GM19372 (cell line): ENCODE data around the gene KCNMA1.

Source experiments
- ATAC-seq: cut with Tn5 transposase; IDR thresholded peaks from one replicate; pipeline ENCODE4 v1.9.1; 2021; ENCODE audit warnings: mild to moderate bottlenecking, low read depth, moderate library complexity; ENCODE audit not compliant: unreplicated experiment

Gene KCNMA1

DNA sequence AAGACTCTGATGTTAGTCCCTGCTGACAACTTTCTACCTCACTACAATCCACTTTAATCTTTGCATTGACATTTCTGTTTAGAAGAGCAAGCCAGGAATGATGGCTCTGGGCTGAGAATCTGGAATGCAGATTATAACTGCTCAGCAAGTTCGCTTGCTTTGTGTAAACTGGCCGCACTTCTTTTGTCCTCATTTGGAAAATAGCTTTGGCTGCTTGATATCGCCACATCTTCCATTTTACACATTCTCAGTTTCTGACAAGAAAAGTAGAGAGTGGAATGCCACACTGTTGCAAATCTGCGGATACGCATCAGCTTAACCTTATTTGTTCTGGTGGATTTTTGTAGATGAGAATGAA lies 429.8 kb downstream of the KCNMA1 start:
- ATAC-seq: no peak

DNA sequence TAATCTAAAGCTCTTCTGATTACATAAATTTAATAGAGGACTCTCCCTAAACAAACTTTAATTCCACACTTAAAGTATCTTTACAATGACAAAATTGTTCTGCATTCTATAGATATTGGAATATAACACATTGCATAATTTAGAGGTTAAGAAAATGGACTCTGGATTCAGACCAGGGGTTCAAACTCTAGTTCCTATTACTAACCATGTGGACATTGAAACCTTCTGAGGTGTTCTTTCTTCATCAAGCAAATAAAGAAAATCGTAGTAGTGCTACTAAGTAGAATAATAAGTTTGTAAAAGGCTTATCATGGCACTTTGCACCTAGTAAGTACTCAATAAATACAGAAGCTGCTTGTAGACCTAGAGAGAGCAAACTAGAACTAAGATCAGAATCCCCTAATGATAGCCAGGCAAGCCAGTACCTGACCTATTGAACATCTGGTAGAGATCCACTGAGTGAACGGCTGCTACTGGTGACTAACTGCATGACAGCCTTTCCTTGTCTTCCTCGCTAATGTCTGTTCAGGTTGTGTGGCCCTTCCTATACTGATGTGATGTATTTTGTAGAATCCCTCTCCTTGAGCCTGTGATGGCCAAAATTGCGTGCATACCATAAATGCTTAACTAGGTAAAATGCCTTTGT lies 430.3 kb downstream of the KCNMA1 start:
- ATAC-seq: no peak

DNA sequence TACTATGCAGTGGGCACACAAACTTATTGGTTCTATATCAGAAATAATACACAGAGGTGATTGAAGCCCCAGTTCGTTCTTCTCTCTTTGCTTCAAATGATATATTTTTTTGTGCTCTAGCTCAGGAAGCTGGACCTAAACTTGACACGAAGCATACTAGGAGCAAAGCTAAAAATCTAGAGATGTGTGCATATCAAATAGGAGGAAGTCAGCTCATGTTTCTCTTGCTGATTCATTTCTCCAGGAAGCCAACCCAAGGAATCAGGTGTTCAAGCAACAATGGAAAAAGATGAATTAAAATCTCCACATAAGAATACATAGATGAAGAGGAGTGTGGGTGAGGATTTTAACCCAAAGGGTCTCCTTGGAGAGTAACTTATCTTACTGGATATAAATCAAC lies 432.5 kb downstream of the KCNMA1 start:
- no peak for ATAC-seq

DNA sequence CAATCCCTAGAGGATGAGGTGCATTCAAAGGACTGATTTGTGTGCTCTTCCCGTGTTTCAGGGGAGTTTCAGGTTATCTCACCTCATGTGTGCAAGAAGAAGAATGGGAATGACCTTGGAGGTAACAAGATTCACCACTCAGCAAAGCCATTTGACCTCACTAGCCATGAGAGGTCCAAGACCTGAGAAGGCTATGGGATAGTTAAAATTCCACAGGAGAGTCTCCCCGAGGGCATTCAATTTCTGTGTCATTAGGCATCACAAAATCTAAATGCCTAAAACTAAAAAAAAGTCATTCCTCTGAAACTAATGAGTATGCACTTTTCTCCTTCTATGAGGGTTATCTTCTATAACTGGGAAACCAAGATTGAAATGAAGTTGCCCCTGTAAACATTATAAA lies 433.4 kb downstream of the KCNMA1 start:
- ATAC-seq: no peak

DNA sequence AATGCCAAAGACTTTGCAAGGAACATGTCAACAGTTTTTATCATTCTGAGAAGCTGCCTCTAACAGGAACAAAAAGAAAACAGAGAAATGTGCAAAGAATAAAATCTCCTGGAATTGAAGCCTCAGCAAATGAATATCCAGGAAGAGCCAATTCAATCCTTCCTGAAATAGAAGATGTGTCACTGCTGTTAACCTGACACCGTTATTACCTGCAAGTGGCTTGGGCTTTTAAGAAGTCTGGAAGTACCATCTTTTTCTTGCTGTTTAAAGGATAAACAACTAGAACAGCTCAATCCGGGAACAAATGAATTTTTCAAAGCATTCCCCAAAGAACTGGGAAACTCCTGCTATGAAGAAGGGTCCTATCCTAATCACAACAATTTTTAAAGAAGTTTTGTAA lies 434.8 kb downstream of the KCNMA1 start:
- ATAC-seq: no peak

DNA sequence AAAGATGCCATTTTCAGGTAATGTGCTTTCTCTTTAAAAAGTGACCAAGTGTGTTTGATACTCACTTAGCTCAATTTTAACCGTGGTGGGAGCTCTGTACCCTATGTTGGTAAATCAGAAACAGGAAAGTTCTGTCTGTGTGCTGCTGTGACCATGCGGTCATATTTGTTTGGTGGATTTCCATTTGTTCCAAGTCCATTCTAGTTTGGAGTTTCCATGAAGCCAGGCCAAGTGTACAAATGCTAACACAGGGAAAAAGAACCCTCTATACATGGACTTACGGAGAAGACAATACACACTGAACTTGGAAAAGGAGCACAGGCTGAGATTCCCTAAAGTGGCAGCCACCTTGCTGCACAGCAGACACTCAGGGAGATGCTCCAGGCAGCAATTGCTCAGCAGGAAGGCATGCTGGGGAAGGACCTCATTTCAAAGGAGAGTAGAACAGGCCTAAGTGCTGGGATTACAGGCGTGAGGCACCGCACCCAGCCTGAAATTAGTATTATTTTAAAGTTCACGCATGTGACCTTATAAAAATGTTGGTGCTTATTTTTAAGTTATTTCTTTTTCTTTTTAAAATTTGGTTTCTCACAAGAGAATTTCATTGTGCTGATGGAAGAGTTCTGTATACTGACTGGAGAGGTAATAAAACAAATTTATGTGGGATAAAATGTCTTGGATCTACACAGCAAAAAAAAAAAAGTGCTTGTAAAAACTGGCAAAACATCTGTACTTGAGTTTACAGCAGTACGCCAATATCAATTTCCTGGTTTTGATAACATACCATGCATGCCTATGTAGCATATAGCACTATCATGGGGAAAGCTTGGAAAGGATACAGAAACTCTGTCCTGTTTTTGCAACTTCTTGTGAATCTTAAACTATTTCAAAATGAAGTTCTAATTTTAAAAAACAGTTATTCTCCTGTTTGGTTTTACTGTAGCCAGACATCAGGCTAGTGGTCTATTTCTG lies 436.2 kb downstream of the KCNMA1 start:
- no peak for ATAC-seq

DNA sequence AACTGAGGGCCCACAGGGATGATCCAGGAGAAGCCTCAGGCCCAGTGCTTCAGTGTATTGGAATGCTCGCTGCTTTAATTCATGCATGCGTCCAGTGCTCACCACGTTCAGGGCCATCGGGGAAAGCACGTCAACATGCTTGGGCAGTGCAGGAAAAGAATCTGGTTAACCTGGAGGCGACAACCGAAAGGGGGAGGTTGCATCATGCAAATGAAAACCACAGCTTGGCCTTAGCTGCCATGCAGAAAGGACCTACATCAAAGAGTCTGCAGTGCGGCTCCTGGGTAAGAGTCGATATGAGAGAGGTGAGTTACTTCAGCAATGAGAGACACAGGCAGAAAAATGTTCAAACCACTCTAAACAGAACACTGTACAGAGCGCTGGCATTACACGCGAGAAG lies 440.1 kb downstream of the KCNMA1 start:
- ATAC-seq: no peak

DNA sequence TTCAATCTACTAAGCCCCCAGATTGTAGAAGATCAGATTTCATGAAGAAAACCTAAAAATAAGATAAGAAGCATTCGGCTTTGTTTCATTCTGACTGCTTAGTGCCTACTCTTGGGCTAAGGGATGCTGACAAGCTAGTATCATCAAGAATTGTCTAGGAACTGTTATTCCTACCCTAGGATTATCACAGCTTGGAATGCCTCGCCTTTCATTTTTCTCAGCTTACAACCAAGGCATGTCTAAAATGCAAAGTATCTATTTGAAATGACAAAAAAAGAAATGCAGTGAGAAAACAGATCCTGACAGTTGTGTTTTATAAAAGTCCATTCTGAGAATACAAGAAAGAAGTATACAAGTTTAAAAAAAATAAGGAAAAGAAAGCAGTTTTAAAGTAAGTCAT lies 441.0 kb downstream of the KCNMA1 start:
- no peak for ATAC-seq

DNA sequence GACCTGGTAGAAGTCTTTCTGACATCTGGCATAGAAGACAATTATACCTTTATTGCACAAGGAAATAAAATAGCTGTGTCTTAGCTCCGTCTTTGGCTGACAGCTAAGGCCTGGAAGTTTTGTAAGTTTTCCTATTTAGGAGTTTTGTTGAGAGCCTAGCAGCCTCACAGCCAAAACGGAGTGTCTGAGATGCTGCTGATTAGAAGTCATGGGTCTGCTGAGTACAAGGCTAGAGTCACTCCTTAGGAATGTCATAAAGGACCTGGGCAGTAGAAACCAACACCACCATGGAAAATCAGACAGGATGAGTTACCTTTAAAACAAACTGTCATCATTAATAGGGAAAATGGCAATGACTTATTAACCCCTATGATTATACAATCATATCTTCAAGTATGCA lies 442.5 kb downstream of the KCNMA1 start:
- ATAC-seq: no peak

DNA sequence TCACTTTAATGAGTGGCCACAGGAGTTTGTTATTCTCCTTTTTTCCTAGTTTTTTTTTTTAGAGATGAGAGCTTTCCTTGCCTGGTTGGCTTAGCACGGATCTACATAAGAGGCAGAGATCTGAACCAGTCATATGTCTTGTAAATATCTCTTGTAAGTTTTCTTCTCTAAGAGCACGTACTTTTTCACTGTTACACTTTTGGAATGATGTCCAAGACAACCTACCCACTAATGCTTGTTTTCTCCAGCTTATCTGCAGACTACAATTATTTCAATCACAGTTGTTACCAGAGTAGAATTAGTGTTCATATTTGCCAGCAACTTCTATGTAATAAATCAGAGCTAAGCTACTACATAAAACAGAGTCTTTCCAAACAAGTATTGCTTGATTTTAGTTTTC lies 444.6 kb downstream of the KCNMA1 start:
- ATAC-seq: no peak

DNA sequence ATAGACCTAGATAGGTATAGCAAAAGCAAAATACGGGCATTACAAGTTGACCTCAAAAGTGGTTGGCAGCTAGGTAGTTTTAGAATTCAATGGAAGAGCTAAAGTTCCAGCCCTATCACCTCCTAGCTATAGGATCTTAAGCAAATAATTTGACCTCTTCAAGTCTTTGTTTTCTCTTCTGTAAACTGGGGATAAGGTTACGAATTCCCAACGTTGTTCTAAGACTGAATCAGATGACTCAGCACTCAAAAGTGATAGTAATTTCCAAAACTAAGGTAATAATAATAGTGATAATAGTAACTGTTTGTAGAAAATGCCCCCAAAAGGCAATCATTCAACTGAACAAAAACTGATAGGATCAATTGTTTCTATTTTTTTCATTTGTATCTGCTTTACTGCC lies 445.2 kb downstream of the KCNMA1 start:
- no peak for ATAC-seq

DNA sequence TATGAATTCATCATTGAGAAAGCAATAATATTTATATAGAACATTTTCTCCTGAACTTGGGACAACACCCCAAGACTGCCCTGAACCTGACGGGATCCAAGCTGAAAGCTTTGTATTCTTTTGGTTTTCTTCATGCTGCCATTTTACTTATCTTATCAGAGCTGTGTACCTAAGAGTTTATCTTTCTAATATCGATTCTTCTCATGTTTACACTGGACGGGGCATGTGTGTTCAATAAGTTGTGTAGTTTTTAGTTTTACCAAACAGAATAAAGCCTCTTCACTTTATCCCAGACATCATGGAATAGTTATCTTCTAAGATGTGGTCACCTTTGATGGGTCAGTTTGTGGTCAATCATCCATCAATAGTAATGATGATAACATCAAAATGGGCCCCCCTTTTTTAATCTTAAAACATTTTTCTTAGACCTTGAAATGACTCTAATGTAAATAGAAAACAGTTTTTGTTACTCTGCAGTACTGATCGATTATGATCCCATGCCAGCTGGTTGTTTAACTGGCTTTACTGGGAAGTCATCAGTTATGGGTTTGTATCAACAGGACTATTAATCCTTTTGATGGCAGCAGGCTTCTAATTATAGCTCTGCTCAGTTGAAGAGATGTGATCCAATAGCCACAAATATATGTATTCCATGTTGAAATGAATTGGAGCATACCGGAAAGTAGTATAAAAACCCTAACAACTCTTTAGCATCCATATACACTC lies 446.1 kb downstream of the KCNMA1 start:
- no peak for ATAC-seq

DNA sequence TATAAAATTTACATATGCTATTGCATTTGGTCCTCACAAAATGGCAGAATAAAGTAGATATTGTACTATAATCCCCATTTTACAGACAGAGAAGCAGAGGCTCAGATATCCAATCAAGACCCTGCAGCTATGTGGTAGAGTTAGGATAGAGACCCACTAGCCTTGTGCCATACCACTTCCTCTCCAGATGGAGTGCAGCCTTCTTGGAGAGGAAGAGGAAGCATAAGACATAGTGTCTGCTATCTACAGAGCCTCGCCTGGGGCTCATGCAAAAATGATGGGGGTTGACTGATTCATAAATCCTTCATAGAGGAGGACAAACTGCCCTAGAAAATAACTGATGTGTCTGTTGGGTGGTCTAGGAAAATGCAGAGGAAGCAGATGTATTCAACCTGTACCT lies 447.3 kb downstream of the KCNMA1 start:
- no peak for ATAC-seq

DNA sequence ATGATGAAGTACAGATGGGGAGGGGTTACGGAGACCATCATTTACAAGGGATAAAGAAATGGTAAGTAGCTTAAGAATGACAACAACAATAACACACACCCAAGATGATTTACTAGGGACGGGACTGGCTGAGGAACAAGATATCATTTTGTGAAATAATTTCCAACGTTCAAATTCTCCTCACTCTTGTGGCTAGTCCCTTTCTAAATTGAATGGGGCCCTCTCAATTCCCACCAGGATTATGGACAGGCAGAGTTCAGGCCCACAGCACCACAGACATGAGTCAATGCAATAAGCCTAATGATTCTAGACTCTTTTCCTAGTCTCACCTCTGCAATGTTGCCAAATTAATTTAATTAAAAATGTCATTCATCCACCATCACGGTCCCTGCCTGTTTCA lies 448.1 kb downstream of the KCNMA1 start:
- ATAC-seq: no peak

DNA sequence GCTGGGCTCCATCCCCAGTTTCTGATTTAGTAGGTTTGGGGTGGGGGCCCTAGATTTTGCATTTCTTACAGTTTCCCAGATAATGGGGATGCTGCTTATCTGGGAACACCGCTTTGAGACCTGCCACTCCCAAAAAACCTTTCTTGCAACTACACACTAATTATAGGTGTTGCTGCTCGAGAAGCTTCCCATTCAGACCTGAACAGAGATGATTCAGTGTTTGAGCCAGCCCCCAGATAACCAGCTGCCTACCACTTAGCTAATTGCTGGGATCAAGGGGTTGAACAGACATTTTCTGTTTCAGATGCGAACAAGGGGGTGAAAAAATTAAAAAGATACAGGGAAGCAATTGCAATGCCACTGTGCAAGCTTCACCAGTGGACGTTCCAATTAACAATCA lies 448.5 kb downstream of the KCNMA1 start:
- ATAC-seq: no peak

DNA sequence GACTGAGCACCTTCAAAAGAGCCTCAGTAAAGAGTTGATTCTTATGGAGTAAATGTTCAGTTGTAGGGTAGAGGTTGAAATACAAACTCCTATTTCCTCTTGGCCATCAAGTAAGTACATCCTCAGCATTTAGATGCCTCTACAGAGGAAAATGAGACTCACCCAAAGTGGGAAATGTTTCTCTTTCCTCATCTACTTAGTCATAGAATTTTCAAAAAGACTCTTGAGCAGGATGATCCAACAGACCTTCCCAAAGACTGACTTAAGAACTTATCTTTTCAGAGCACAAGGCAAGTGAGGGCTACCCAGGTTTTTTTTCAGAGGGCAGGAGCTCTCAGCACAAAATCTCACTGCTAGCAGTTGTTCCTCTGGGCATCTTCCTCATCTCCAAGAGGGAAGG lies 449.1 kb downstream of the KCNMA1 start:
- ATAC-seq: no peak

DNA sequence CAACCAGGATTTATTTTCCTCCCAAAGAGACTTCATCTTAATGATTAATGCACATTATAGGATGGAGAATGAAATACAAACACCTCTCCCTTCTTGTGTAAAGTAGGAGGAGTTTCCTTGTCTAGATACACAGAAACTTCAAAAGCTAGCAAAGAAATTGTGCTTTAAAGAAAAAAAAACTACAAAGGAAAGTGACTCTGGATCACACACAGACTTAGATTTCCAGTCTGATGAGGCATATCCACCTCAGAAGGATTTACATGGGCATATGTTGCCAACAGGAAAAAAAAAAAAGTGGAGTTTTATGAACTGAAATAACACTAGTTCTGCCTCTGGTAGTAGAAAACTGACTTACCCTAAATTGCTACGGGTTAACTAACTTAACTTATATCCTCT lies 449.6 kb downstream of the KCNMA1 start:
- no peak for ATAC-seq

DNA sequence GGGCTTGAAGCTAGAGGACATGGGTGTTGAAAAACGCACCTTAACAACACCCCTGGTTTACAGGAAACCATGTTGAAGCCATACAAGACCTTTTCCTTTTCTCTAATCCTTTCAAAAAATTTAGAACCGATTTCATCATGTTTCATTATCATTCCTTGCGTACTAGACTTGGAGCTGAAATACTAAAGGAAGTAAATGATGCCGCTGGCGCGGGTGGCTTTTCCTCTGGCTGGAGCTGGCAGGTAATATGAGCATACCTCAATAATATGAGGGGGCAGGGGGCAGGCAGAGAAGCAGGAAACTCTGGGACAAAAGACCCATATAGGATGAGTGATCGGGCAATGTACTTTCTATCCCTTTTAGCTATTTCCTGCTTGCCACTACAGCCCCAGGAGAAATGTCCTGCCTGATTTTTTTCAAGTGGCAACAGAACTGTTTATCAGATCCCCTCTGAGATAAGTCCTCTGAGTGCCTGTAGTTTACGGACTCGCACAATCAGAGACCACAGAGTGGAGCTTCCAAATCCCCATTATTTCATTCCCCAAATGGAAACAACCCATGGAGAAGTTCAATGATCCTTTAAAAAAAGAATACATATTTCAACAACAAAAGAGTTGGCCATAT lies 450.1 kb downstream of the KCNMA1 start:
- no peak for ATAC-seq

DNA sequence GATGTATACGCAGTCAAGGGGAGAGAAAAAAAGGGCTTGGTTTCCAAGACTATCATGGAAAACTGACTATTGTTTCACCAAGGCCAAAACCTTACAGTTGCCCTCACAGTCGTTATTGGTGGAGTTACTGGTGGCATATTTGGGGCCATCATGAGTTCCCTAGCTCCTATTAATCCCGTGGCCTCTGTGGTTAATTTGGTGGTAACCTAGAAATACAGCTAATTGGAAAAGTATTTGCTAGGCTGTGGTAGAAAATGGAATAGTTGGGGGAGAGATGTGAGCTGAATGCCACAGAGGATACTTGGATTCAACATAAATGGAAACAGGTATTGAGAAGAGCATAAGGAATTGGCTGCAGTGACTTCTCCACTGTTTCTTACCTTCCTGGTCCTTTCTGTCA lies 450.7 kb downstream of the KCNMA1 start:
- ATAC-seq: no peak

DNA sequence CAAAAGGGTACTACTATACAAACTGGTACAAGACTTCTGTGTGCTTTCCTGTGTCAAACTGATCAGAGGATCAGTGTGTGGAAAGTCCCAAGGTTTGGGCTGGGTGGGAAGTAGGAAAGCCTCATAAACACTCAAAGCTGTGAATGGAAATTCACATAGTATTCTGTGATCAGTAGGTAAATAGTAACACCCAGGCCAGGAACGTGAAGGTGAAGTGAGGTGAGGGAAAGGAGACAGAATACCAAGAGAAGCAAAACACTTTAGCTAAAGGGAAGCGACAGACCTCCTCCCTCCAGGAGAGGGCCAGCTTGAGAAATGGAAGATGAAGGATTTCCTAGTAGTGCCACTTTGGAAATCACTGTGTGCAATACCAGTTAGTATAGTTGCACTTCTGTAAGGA lies 451.9 kb downstream of the KCNMA1 start:
- no peak for ATAC-seq

DNA sequence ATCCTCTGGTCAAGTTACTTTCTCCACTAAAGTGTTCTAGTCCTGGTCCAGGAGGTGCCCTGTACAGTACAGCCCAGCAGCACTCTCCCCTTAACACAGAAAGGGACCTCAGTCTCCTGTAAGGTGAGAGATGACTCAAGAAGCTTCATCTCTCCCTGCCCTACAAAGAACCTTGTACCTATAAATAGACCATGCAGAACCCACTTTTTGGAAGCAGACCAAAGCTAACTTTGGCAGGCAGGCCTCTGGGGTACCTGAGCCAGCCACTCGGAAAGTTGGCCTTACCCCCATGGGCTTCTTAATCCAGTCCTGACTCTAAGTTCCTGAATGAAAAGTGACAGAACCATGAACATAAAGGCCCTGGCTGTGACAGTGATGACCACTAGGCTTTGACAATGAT lies 454.8 kb downstream of the KCNMA1 start:
- ATAC-seq: no peak
